ENCODE measurements around the gene MX2.
"Not testable (repeated sequence)": the region's sequence is repeated elsewhere in the genome, so short reads cannot be mapped to it uniquely, and the experiment has no call there.

MX2 gene

GRCh38 chr21:41342035-41342434 is 19.8 kb upstream of the MX2 start:
- DNase-seq (ENCODE audit: low read depth) = no peak

- DNase-seq (ENCODE audit: low read depth) = no peak
Measured at GRCh38 chr21:41344146-41344545, 17.7 kb upstream of the MX2 start.

GRCh38 chr21:41345356-41345755 is 16.5 kb upstream of the MX2 start:
- DNase-seq (ENCODE audit: low read depth) = no peak

GRCh38 chr21:41345934-41346685 is 15.7 kb upstream of the MX2 start:
- DNase-seq (ENCODE audit: low read depth) = no peak

GRCh38 chr21:41346758-41347157 is 15.1 kb upstream of the MX2 start:
- DNase-seq (ENCODE audit: low read depth) = no peak

GRCh38 chr21:41348434-41348833 is 13.4 kb upstream of the MX2 start:
- no peak for DNase-seq (ENCODE audit: low read depth)

GRCh38 chr21:41349126-41349525 is 12.7 kb upstream of the MX2 start:
- no peak for DNase-seq (ENCODE audit: low read depth)

GRCh38 chr21:41349619-41350390 is 12.0 kb upstream of the MX2 start:
- no peak for DNase-seq (ENCODE audit: low read depth)

- DNase-seq (ENCODE audit: low read depth) = no peak
Measured at GRCh38 chr21:41350436-41351155, 11.2 kb upstream of the MX2 start.

GRCh38 chr21:41357546-41357945 is 4.3 kb upstream of the MX2 start:
- no peak for DNase-seq (ENCODE audit: low read depth)

GRCh38 chr21:41358193-41359166 is 3.3 kb upstream of the MX2 start:
- DNase-seq (ENCODE audit: low read depth) = no peak

- no peak for DNase-seq (ENCODE audit: low read depth)
Measured at GRCh38 chr21:41359286-41359685, 2.5 kb upstream of the MX2 start.

- not testable (repeated sequence) for DNase-seq (ENCODE audit: low read depth)
Measured at GRCh38 chr21:41359754-41360071, 2.1 kb upstream of the MX2 start.

GRCh38 chr21:41360072-41360821 is 1.6 kb upstream of the MX2 start:
- no peak for DNase-seq (ENCODE audit: low read depth)

GRCh38 chr21:41361053-41361785 is 608 bp upstream of the MX2 start:
- no peak for DNase-seq (ENCODE audit: low read depth)

GRCh38 chr21:41362605-41363369 is 960 bp downstream of the MX2 start:
- DNase-seq (ENCODE audit: low read depth) = no peak

GRCh38 chr21:41363370-41364270 is 1.8 kb downstream of the MX2 start:
- no peak for DNase-seq (ENCODE audit: low read depth)

- no peak for DNase-seq (ENCODE audit: low read depth)
Measured at GRCh38 chr21:41364308-41364707, 2.5 kb downstream of the MX2 start.

All from HS-5 (cell line).